ENCODE results near the gene ADGRD1.

DNA sequence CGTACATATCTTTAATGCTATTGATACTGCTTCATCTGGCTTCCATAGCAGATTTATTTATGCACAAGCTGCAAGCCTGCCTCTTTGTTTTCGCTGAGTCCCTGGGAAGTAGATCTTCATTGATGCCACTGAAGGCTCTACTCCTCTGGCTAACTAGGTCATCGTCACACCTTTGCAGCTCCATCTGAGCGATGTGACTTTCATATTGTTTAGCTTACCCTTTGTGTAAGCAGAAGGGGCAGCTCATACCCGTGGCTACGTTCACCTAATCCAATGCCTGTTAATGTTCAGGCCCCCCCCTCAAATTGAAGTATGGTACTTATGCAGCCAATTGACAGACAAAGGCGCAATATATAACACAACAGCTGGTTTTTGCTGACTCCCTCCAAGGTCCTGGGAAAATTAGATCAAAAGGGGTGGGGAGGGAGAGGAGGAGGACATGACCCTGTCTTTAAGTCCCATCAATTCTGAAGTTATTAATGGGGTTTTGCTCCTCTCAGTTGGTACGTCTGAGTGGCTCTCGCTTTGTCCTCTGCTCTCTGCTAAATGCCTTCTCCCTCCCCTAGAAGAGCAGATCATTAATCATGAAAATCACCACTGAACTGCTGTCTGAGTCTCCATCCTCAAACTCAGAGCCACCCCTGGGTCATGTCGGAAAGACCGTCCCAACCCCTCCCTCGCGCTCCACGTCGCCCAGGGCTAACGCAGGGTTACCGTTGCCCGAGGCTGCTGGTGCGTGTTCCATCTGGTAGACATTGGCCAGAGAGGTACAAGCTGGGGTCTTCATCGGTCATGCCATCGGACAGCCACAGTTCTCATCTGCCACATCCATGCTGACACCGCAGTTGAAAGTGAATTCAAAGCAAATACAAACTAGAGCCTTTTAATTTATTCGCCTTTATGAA, 128.8 kb downstream of the ADGRD1 start:
- TF ChIP-seq EZH2 (IDR thresholded peaks at IDR 0.05; ENCODE audit: borderline replicate concordance, low read depth, low read length, severe bottlenecking): no peak
- TF ChIP-seq, protein P1, sequence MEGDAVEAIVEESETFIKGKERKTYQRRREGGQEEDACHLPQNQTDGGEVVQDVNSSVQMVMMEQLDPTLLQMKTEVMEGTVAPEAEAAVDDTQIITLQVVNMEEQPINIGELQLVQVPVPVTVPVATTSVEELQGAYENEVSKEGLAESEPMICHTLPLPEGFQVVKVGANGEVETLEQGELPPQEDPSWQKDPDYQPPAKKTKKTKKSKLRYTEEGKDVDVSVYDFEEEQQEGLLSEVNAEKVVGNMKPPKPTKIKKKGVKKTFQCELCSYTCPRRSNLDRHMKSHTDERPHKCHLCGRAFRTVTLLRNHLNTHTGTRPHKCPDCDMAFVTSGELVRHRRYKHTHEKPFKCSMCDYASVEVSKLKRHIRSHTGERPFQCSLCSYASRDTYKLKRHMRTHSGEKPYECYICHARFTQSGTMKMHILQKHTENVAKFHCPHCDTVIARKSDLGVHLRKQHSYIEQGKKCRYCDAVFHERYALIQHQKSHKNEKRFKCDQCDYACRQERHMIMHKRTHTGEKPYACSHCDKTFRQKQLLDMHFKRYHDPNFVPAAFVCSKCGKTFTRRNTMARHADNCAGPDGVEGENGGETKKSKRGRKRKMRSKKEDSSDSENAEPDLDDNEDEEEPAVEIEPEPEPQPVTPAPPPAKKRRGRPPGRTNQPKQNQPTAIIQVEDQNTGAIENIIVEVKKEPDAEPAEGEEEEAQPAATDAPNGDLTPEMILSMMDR (IDR thresholded peaks at IDR 0.05; ENCODE audit: borderline replicate concordance, extremely low read depth, low read length, poor library complexity, severe bottlenecking): no peak

Measured in DND-41 (cell line).